Type B pancreatic cell (in vitro differentiated cells): Measurements from ENCODE around the gene PLCG1. TPM values are rescaled to one million over a fixed set of nuclear protein-coding genes. Genes with fewer than 3 reads are reported as not detected.

Experiments
- DNase-seq: peaks from one replicate; pipeline ENCODE4 v3.0.0; 2021; ENCODE audit warnings: mixed read lengths; ENCODE audit not compliant: unreplicated experiment; ENCODE audit errors: extremely low spot score
- H3K27ac Mint-ChIP-seq: 2 replicates; pipeline ENCODE4 v1.8.0; 2021; ENCODE audit warnings: mild to moderate bottlenecking, mixed read lengths
- H3K27me3 Mint-ChIP-seq: 2 replicates; pipeline ENCODE4 v1.8.0; 2021; ENCODE audit warnings: mixed read lengths
- H3K36me3 Mint-ChIP-seq: 2 replicates; pipeline ENCODE4 v1.8.0; 2021; ENCODE audit warnings: mixed read lengths
- H3K4me1 Mint-ChIP-seq: one replicate; pipeline ENCODE4 v1.8.0; 2021; ENCODE audit warnings: mixed read lengths; ENCODE audit not compliant: unreplicated experiment
- H3K4me3 Mint-ChIP-seq: 2 replicates; pipeline ENCODE4 v1.8.0; 2021; ENCODE audit warnings: mild to moderate bottlenecking, mixed read lengths
- H3K9me3 Mint-ChIP-seq: 2 replicates; pipeline ENCODE4 v1.8.0; 2021; ENCODE audit warnings: mixed read lengths
- CTCF ChIP-seq: fragments of 200-600 bp; sonication (generic); conservative IDR thresholded peaks from 2 replicates; pipeline ENCODE4 v1.5.0; 2021; ENCODE audit warnings: antibody characterized with exemption, mild to moderate bottlenecking
- long read RNA-seq: library from polyadenylated mRNA; unstranded; transcript quantifications from one replicate; pipeline ENCODE4 v2.0.0, GENCODE V29; 2020
- total RNA-seq: library from RNA; stranded (reverse); gene quantifications from 2 replicates; pipeline ENCODE4 v1.2.1, GENCODE V29; 2021; ENCODE audit warnings: low replicate concordance

The PLCG1 gene
- total RNA-seq, result 78.9 and 241 TPM in 2 replicates
- long read RNA-seq, partial matches to known transcripts, result 4 of 5 reads
- long read RNA-seq, other reads (novel, unspliced or antisense), result 1 of 5 reads

GRCh38 chr20:41136680-41137613 is at the start of gene PLCG1:
TSS of gene PLCG1 (plus strand) at chr20:41137543. CDS start at chr20:41137642, 99 bp downstream.
- DNase-seq, result peak; percentile 93
- TF ChIP-seq CTCF, result no peak
- no peaks in the 10 kb centered on the region for H3K9me3 Mint-ChIP-seq
- H3K4me1 Mint-ChIP-seq, result peaks cover 57% of the 10 kb centered on the region
- H3K4me3 Mint-ChIP-seq, result peak within 1 kb of the TSS; percentile 95
- no peaks in the 10 kb centered on the region for H3K27me3 Mint-ChIP-seq
- peaks cover 8% of the 10 kb centered on the region for H3K36me3 Mint-ChIP-seq
- peak within 1 kb of the TSS; percentile 93 for H3K27ac Mint-ChIP-seq

- DNase-seq, result no peak
- H3K4me1 Mint-ChIP-seq, result peaks cover 11% of the 10 kb centered on the region
- H3K36me3 Mint-ChIP-seq, result peaks cover 59% of the 10 kb centered on the region
- H3K9me3 Mint-ChIP-seq, result no peaks in the 10 kb centered on the region
- no peaks in the 10 kb centered on the region for H3K27me3 Mint-ChIP-seq
- H3K27ac Mint-ChIP-seq, result no peak overlapping the region
- TF ChIP-seq CTCF, result no peak
- no peak overlapping the region for H3K4me3 Mint-ChIP-seq
Observed at GRCh38 chr20:41087777-41088176, 49.6 kb upstream of the PLCG1 start.

GRCh38 chr20:41089555-41089954 is 47.8 kb upstream of the PLCG1 start:
- Mint-ChIP-seq H3K27me3 (no peaks in the 10 kb centered on the region), H3K9me3 (no peaks in the 10 kb centered on the region), H3K4me3 (no peak overlapping the region), H3K27ac (no peak overlapping the region), H3K36me3 (peaks cover 45% of the 10 kb centered on the region), H3K4me1 (peaks cover 11% of the 10 kb centered on the region)
- DNase-seq, result no peak
- TF ChIP-seq CTCF, result peak; percentile 18

GRCh38 chr20:41091927-41092326 is 45.4 kb upstream of the PLCG1 start:
- Mint-ChIP-seq H3K27ac (no peak overlapping the region), H3K4me1 (peaks cover 8% of the 10 kb centered on the region), H3K9me3 (no peaks in the 10 kb centered on the region), H3K4me3 (no peak overlapping the region), H3K27me3 (no peaks in the 10 kb centered on the region), H3K36me3 (peaks cover 31% of the 10 kb centered on the region)
- TF ChIP-seq CTCF, result no peak
- DNase-seq, result no peak

- DNase-seq, result no peak
- peak overlapping the region; percentile 39 for H3K27ac Mint-ChIP-seq
Observed at GRCh38 chr20:41094353-41095055, 42.8 kb upstream of the PLCG1 start.

More at GRCh38 chr20:41094353-41095055, 42.8 kb upstream of the PLCG1 start:
- TF ChIP-seq CTCF, result no peak
- Mint-ChIP-seq H3K9me3 (no peaks in the 10 kb centered on the region), H3K4me3 (no peak overlapping the region), H3K4me1 (peaks cover 9% of the 10 kb centered on the region), H3K36me3 (peaks cover 32% of the 10 kb centered on the region), H3K27me3 (no peaks in the 10 kb centered on the region)
